HG03575 (cell line): ENCODE data around the gene ADM5.

Experiments used
- ATAC-seq: cut with Tn5 transposase; IDR thresholded peaks from one replicate; pipeline ENCODE4 v1.9.1; 2021; ENCODE audit not compliant: unreplicated experiment, insufficient number of reproducible peaks, low FRiP score; ENCODE audit errors: extremely low read depth

The ADM5 gene

DNA sequence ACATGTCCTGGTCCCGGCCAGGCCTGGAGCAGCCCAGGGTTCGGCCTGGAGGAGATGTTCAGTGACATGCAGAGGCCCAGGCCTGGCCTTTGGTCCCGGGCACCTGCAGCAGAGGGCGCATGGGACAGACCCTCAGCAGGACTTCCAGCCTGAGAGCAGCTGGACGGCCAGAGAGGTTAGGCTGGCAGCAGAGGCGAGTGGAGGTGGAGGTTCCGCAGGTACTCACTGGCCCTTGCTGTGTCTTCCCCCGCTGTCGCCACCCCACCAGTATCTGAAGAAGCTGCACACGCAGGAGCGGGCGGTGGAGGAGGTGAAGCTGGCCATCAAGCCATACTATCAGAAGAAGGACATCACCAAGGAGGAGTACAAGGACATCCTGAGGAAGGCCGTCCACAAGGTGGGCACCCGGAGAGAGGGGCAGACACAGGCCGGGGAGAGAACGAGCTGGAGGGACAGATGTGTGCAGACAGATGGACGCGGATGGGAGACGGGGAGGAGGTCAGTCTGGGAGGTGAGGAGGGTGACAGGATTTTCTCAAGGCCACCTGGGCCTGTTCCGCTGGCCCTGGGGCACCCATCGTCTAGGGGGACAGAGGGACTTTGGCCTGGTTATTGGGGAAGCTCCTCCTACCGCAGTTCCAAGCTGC is 31.8 kb upstream of the ADM5 start:
- ATAC-seq: no peak

DNA sequence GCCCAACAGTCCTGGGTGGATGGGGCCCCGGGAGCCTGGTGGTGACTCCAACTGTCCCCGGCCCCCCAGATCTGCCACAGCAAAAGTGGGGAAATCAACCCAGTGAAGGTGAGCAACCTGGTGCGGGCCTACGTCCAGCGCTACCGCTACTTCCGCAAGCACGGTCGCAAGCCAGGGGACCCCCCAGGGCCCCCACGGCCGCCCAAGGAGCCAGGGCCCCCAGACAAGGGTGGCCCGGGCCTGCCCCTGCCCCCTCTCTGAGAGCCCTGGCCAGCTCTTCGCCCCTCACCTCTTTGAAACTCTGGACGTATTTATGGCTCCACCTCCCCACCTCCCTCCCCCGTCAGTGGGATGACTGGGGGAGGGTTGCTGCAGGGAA is 31.3 kb upstream of the ADM5 start:
- ATAC-seq: no peak

DNA sequence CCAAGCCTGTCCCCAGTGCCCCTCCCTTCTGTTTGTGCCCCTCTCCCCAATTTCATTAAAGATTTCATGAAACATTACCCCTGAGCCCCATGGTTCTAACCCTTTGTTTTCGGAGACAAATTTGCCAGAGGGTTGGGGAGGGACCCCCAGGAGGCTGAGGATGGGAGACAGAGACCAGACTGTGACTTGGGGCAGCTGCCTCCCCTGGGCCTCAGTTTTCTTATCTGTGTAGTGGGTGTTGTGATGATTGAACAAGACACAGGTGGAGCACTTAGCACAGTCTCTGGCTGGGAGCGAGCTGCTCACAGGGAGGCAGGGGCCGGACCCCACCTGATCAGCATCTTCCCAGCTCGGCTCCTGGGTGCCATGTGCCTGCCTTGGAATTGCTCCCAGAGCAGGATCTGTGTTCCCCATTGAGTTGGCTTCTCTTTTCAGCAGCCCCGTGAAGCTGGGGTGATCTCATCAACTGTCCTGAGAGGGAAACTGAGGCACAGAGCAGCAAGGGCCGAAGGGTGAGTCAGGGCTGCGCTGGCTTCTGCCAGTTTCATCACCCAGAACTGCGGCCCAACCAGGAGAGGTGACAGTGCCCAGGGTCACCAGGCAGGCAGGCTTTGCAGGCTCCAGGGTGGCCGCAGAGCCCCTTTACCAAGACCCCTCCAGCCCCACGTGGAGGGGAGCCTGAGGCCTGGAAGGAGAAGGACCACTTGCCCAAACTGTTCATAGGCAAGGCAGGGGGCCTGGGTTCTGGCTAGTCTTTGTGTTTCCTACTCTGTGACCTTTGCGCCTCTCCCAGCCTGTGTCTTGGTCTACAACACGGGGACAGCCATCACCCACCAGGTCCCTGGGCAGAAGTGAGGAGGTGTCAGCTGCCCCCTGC is 30.6 kb upstream of the ADM5 start:
- no peak for ATAC-seq

DNA sequence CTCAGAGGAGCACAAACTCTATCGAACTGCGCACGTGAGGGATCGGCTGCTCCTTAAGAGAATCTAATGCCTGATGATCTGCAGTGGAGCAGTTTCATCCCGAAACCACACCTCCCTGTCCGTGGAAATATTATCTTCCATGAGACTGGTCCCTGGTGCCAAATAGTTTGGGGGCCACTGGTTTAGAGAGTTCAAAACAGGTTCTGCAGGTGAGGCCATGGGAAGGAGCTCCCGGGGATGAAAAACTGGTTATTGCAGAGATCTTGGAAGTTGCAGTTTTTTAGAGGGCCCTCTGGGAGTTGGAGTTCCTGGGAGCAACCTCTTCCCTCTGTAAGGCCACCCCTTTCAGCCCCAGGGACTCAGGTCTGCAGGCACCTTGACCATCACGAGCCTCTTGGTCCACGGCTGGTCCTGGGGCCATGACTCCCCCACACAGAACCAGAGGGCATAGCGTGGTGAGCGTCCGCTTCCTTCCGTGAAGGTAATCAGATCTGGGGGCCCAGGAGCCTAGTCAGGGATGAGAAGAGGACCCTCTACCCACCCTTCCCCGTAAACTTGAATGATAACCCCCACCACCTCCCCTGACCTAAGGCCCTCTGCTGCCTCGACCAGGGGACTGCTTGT is 28.9 kb upstream of the ADM5 start:
- no peak for ATAC-seq

DNA sequence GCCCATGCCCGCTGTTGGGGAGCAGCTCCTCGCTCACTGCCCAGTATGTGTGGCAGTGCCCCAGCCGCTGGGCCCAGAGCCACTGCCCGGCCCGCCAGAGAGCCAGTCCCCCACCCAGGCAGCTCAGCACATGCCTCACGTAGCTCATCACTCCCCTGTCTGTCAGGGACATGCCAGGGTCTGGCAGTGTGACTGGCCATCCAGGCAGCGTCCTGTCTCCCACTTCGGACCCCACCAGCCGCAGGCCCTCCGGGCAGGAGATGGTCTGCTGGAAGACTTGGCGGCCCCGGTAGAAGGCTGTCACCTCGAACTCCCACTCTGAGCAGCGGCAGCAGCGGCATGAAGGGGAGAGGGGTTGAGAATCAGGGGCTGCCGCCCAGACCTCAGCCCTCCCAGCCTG is 27.4 kb upstream of the ADM5 start:
- no peak for ATAC-seq

DNA sequence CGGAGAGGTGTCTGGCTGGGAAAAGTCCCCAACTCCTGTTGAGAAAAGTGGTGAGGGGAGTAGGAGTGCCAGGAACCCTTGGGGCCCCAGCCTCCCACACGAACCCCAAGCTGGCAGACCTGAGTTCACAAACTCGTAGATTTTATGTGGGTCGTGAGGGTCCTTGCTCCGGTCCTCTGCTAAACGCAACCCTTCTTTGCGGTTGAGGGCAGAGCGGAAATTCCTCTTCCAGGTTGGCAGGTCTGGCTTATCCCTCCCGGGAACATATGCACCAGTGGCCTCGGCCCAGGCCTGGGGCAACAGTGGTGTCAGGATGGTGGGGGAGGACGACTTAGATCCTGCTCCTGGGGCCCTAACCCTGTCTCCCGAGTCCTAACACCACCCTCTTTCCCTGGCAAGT is 26.2 kb upstream of the ADM5 start:
- no peak for ATAC-seq

DNA sequence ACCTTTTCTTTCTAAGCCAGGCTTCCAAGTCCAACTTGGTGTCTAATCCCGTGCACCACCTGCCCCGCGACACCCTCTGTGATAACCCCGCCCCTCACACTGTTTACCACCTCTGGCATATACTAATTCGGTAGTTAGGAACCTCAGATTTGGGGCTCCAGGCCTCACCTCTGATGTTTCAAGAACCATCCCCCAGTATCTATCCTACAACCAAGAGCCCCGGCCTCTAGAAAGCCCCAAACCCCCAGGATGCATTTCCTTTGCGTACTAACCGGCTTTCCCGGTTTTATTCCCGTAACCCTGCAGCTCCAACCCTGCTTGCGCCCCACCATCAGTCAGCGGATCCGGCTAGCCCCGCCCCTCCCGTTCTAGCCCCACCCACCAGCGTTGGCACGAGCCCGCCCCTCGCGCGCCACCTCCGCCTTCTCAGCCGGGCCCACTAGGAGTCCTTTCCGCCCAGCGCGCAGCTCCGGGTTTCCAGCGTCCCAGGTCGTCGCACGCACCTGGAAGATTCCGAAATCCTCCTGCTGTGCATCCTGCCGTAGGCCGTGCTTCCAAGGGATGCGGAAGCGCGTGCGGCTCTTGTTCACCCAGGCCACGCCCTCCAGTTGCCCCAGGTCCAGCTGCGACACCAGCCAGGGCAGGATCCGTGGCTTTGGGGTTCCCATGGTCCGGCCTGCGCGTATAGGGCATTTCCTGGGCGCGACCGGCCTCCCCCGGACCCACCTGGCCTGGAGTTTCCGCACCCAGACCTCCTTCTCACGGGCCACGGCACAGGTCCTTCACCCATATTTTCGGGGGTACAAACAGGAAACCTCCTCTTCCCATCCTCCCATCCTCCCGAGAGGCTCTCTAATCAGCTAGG is 25.0 kb upstream of the ADM5 start:
- ATAC-seq: no peak

DNA sequence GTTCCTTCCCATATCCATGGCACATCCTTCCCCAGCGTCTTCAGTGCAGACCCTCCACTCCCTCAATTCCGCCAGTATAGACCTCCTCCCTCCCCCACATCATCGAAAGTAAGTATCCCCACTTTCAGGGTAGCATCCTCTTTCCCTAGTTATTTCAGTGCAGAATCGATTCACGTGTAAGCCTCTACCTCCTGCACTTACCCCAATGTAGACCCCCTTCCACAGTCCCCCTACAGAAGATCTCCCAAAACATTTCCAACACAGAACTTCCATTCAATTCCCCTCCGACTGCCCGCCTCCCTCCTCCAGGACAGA is 24.4 kb upstream of the ADM5 start:
- ATAC-seq: no peak

DNA sequence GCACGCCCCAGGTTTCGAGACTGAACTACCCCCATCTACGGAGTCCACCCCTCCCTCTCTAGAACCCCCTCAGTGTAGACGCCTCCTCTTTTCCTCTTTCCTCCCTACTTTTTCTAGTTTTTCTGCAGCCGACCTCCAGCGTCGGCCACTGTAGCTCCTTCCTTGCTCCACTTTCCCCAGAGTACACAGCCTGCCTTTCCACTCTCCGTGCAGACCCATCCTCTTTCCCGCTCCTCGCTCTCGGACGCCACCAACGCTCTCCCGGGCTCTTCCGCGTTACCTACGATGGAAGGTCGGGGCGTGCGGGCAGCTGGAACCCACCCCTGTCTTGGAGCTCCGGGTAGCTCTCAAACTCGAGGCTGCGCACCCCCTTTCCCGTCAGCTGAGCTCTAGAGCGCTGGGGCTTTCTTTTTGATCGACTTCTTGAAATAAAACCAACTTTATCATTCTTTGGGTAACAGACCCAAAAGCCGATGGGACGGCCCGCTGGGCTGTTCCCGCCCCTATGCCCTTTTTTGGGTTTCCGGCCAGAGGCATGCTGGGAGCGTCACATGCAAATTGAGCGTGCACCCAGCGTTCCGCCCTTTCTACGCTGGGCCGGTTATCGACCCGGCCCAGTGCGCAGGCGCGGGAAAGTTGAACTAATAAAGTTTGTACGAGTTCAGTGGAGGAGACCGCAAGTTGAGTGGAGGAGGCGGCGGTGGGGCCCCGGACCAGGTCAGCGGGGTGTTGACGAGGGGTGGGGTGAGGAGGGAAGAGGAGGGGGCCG is 23.9 kb upstream of the ADM5 start, which contains the start of the genes BCL2L12 and IRF3:
TSS of gene BCL2L12 (plus strand) at position 583 of the 769 bp plus-strand sequence. CDS start 760 bp downstream, outside the sequence.
TSS of gene IRF3 (minus strand) at position 507 of the 769 bp plus-strand sequence. CDS start 1,019 bp downstream, outside the sequence.
- ATAC-seq: no peak

DNA sequence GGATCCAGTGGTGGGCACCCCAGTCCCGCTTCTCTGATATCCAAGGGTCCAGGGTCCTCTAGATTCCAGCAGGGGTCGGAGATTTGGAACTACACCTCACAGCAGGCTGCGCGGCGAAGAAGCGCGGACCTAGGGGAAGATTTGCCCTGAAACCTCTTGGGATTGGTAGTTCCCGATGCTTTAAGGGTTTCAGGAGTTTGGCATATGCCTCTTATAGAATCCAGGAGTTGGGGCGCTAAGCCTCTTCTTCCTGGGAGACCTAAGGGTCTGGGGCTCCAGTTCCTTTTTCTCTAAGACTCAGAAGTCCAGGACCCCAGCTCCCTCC is 23.3 kb upstream of the ADM5 start:
- ATAC-seq: no peak

DNA sequence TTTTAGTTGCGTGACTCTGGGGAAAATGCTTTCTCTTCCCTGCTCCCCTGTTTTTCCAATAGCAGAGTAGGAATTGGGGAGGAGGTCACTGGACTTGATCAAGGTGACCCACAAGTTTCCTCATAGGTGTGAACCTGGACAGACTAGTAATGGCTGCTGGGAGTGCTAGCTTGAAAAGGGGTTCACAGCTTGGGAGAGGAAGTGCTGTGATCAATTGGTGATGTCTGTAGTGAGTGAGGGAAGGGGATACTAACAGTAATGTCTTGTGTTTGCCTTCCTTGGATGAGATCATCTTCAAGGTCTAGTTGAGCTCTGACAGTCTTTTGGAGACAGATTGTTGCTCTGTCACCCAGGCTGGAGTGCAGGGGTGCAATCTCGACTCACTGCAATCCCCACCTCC is 21.9 kb upstream of the ADM5 start:
- ATAC-seq: no peak

DNA sequence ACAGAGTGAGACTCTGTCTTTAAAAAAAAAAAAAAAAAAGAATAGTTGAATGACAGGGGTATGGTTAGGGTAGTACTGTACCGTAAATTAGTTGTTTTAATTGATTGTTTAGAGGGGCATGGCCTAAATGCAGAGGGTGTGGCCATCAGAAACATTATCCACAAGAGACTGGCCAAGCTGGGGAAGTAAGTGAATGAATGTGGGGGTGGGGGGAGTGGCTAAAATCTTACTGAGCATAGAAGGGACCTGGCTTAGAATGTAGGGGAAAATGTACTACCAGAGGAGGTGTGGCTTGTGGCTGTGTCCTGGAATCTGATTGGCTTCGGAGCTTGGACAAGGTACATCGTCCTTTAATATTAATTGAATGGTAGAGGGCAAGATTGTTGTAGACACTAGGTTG is 19.9 kb upstream of the ADM5 start:
- no peak for ATAC-seq

DNA sequence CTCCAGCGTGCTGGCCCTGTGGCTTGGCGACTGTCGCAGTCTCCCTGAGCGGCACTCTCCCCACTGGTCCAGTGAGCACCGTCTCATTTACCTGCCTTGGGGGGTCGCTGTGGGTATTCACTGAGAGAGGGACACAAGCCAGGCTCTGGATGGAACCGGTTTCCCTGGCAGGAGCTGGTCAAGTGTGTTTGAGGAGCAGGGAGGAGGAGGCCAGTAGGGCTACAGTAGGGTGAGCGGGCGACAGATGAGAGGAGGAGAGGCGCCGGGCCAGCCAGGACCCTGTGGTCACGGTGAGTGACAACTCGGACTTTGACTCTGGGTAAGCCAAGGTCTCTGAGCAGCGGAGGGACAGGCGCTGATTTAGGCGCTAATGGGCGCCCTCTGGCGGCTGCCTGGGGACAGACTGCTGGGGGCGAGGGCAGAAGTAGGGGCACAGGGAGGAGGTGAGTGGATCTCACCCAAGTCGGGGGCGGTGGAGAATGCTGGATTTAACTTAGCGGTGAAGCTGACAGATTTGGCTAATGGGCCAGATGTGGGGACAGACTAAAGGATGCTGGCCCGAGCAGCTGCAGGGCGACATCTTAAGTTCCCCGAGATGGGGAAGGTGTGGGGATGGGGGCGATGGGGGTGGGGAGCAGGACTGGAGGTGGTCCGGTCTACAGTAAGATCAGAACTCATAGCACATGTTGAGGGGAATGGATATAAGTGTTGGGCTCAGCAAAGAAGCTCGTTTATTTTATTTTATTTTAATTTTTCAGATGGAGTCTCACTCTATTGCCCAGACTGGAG is 17.1 kb upstream of the ADM5 start:
- no peak for ATAC-seq

DNA sequence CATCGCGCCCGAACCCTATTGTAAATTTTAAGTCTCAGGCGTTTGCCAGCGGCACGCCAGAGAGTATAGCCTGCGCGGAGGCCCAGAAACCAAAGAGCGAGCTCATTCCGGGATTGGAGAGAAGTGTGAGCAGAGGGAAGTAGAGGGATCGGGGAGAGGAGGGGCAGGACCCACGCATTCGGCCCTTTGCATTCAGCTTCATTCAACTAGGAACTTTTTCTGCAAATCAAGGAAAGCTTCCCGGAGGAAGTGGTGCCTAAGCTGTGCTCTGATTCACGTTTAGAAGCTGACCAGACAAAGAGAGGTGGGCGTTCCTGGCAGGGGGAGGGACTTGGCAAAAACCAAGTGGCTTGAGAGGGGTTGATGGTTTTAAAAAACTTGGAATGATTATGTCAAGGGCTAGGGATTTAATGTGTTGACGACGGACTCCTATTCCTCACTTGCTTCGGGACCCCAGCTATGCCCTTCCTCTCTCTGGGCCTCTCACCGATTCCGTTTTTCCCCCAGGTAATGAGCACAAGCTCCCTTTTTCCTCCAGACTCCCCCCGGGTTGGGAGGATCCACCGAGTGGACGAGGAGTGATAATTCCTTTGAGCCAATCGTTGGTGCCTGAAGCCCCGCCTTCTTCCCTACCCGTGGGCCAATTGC is 13.1 kb upstream of the ADM5 start:
- ATAC-seq: peak; percentile 19

DNA sequence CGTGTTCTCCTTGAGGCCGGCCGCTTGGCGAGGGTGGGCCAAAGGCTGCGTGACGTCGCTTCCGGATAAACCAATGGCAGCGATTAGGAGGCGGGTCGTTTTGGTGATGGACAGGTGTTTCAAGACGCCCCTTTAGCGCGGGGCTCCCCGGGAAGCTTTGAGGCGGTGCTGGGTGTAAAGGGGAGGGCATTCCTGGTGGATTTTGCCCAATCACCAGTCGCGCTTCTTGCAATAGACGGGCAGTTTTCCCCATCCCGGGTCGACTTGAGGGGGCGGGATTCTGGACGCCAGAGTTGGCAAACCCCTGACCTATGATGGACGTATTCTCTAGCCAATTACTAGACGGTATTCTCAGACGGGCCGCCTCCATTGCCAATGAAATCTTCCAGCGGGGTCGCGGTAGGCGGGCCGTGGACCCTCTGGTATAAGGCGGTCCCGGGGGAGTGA is 12.6 kb upstream of the ADM5 start:
- peak; percentile 25 for ATAC-seq

DNA sequence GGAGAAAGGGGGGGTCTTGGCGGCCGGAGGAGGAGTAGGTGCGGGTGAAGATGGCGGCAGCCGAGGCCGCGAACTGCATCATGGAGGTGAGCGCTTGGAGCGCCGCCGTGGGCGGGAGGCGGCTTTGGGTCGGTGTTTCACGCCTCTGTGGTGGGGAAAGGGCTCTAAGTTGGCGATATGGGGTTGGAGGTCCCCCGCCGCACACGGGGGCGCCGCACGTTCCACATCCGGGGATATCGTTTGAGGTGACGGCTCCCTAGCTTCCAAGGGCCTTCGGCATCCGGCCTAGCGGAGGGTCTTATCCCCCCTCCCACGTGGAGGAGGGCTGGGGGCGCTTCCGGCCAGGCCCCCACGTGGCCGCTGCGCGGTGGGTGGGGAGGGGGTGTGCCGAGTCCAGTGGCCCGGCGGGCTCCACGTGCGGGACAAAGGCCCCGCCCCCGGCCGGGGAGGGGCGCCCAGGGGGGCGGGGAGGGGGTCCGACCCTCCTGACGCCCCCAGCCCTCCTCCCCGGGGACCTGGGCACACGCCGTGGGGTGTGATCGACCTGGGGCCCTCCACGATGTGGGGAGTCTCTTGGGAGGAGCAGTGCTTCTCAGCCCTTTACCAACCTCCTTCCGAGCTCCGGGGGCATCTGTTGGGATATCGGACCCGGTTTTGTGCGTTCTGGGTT is 12.0 kb upstream of the ADM5 start, which contains the start of gene PRMT1:
TSS of gene PRMT1 (plus strand) at position 41 of the 670 bp plus-strand sequence. CDS start at position 51, 10 bp downstream.
- no peak for ATAC-seq
